ENCODE data around the gene ABCC4. TPM values are rescaled to one million over a fixed set of nuclear protein-coding genes. Genes with fewer than 3 reads are reported as not detected.
A peak's percentile ranks its signal among the peaks of the same experiment; 100 is the strongest.

Gene ABCC4
- total RNA-seq, 1 experiment from 2014 or later, result 17.7 TPM

GRCh38 chr13:95106562-95106961, 194.7 kb downstream of the ABCC4 start:
- intact Hi-C loops (cut with micrococcal nuclease), result no loop called here

GRCh38 chr13:95100525-95101433, 200.5 kb downstream of the ABCC4 start:
- TF ChIP-seq EZH2phosphoT487 (IDR thresholded peaks at IDR 0.05; ENCODE audit: borderline replicate concordance, low read length) (no peak), EZH2 (IDR thresholded peaks at IDR 0.05; ENCODE audit: low read length, unreplicated experiment) (no peak), CTCF (conservative IDR thresholded peaks at IDR 0.05; ENCODE audit: low read depth, low read length) (no peak)
- peaks cover 8% of the 10 kb centered on the region for H3F3A ChIP-seq (ENCODE audit: low read length, unreplicated experiment)
- peaks cover 37% of the 10 kb centered on the region for H3K4me1 ChIP-seq (ENCODE audit: insufficient read depth, low read length)
- intact Hi-C loops (cut with micrococcal nuclease), result loop anchor here (1.0 to 5.0 kb wide), 4 partner anchors 15 to 98 kb away; no protein-coding TSS in a partner anchor
- TSS peak; percentile 81 for BruUV-seq (replicated peaks)
- ChIA-PET CTCF (no interaction called here), POLR2A (ENCODE audit: unreplicated experiment) (interaction anchor here (0.6 to 0.7 kb wide), 3 partner anchors 9 to 716 kb away, joined by 5 to 29 read pairs (median 6); no protein-coding TSS in a partner anchor)
- H3K9me2 ChIP-seq (replicated peaks; ENCODE audit: low read length), result no peaks in the 10 kb centered on the region
- H3K4me3 ChIP-seq (ENCODE audit: low read length), result peak overlapping the region; percentile 39; the same call in 1 of the 2 replicates
- DNase-seq (peak; percentile 97), ATAC-seq (peak; percentile 71)
- H3K36me3 ChIP-seq (ENCODE audit: low read depth, low read length), result peaks cover 22% of the 10 kb centered on the region
- peak overlapping the region; percentile 82 for H3K4me2 ChIP-seq (ENCODE audit: low read length)
- peak overlapping the region; percentile 100 for H3K27ac ChIP-seq (ENCODE audit: low read length)
- peaks cover 7% of the 10 kb centered on the region; the same call in 1 of the 2 replicates for H3K79me2 ChIP-seq (ENCODE audit: low read length)
- no peaks in the 10 kb centered on the region for H4K20me1 ChIP-seq (ENCODE audit: low read length)
- H3K9me3 ChIP-seq (ENCODE audit: low read length), result peaks cover 8% of the 10 kb centered on the region; the same call in 1 of the 2 replicates
- H3K27me3 ChIP-seq (ENCODE audit: low read length), result no peaks in the 10 kb centered on the region
- no peak overlapping the region for H2AFZ ChIP-seq (ENCODE audit: low read length)
- H3K9ac ChIP-seq (ENCODE audit: low read length), result peak overlapping the region; percentile 99

More at GRCh38 chr13:95106562-95106961, 194.7 kb downstream of the ABCC4 start:
- H3K79me2 ChIP-seq (ENCODE audit: low read length), result 0 out of 2 replicates have a peak, but pooled peaks cover under 1% of the 10 kb centered on the region
- H3K4me3 ChIP-seq (ENCODE audit: low read length), result no peak overlapping the region
- ATAC-seq, result no peak
- DNase-seq, result no peak
- peaks cover 22% of the 10 kb centered on the region for H3K36me3 ChIP-seq (ENCODE audit: low read depth, low read length)
- CTCF ChIA-PET, result no interaction called here
- no peak overlapping the region for H2AFZ ChIP-seq (ENCODE audit: low read length)
- no peak overlapping the region for H3K9ac ChIP-seq (ENCODE audit: low read length)
- no peaks in the 10 kb centered on the region for H3K9me2 ChIP-seq (replicated peaks; ENCODE audit: low read length)
- no TSS peak for BruUV-seq (replicated peaks)
- peaks cover 2% of the 10 kb centered on the region for H3F3A ChIP-seq (ENCODE audit: low read length, unreplicated experiment)
- H3K27ac ChIP-seq (ENCODE audit: low read length), result peak overlapping the region; percentile 20; the same call in 1 of the 2 replicates
- peaks cover 9% of the 10 kb centered on the region for H3K4me1 ChIP-seq (ENCODE audit: insufficient read depth, low read length)
- no peaks in the 10 kb centered on the region for H3K27me3 ChIP-seq (ENCODE audit: low read length)
- POLR2A ChIA-PET (ENCODE audit: unreplicated experiment), result no interaction called here
- H3K4me2 ChIP-seq (ENCODE audit: low read length), result no peak overlapping the region
- H3K9me3 ChIP-seq (ENCODE audit: low read length), result no peaks in the 10 kb centered on the region
- H4K20me1 ChIP-seq (ENCODE audit: low read length), result no peaks in the 10 kb centered on the region
- TF ChIP-seq EZH2 (IDR thresholded peaks at IDR 0.05; ENCODE audit: low read length, unreplicated experiment) (no peak), EZH2phosphoT487 (IDR thresholded peaks at IDR 0.05; ENCODE audit: borderline replicate concordance, low read length) (no peak)

- peak; percentile 78 for ATAC-seq
- peak overlapping the region; percentile 82 for H3K4me2 ChIP-seq (ENCODE audit: low read length)
- ChIA-PET POLR2A (ENCODE audit: unreplicated experiment) (no interaction called here), CTCF (no interaction called here)
- no peak for TF ChIP-seq EZH2phosphoT487 (IDR thresholded peaks at IDR 0.05; ENCODE audit: borderline replicate concordance, low read length)
- no peak for TF ChIP-seq CTCF (conservative IDR thresholded peaks at IDR 0.05; ENCODE audit: low read depth, low read length)
- no peak for TF ChIP-seq EZH2 (IDR thresholded peaks at IDR 0.05; ENCODE audit: low read length, unreplicated experiment)
- peak overlapping the region; percentile 99 for H3K9ac ChIP-seq (ENCODE audit: low read length)
- H3K79me2 ChIP-seq (ENCODE audit: low read length), result peaks cover 7% of the 10 kb centered on the region; the same call in 1 of the 2 replicates
- no peak overlapping the region for H2AFZ ChIP-seq (ENCODE audit: low read length)
- peaks cover 8% of the 10 kb centered on the region for H3F3A ChIP-seq (ENCODE audit: low read length, unreplicated experiment)
- H3K4me3 ChIP-seq (ENCODE audit: low read length), result peak overlapping the region; percentile 37
- peaks cover 8% of the 10 kb centered on the region; the same call in 1 of the 2 replicates for H3K9me3 ChIP-seq (ENCODE audit: low read length)
- peaks cover 37% of the 10 kb centered on the region for H3K4me1 ChIP-seq (ENCODE audit: insufficient read depth, low read length)
- no peaks in the 10 kb centered on the region for H3K9me2 ChIP-seq (replicated peaks; ENCODE audit: low read length)
- BruUV-seq (replicated peaks), result no TSS peak
- DNase-seq, result peak; percentile 93
- no peaks in the 10 kb centered on the region for H3K27me3 ChIP-seq (ENCODE audit: low read length)
- no peaks in the 10 kb centered on the region for H4K20me1 ChIP-seq (ENCODE audit: low read length)
- peak overlapping the region; percentile 100 for H3K27ac ChIP-seq (ENCODE audit: low read length)
- H3K36me3 ChIP-seq (ENCODE audit: low read depth, low read length), result peaks cover 18% of the 10 kb centered on the region
- intact Hi-C loops (cut with micrococcal nuclease), result loop anchor here (1.0 to 5.0 kb wide), 2 partner anchors 55 to 387 kb away; partner anchors contain the start of gene SOX21
Measured at GRCh38 chr13:95099541-95099940, 201.7 kb downstream of the ABCC4 start.

Measured in PC-3 (cell line).